ENCODE measurements around the gene E2F3. TPM values are rescaled to one million over a fixed set of nuclear protein-coding genes. Genes with fewer than 3 reads are reported as not detected.

E2F3 gene
- total RNA-seq (1 to 10 TPM in 4 of 6 donors, under 1 TPM in 2; 0.51 to 4.4 (median 1.2) TPM), polyA plus RNA-seq (1 to 10 TPM; 1.1 to 1.2 TPM)

DNA sequence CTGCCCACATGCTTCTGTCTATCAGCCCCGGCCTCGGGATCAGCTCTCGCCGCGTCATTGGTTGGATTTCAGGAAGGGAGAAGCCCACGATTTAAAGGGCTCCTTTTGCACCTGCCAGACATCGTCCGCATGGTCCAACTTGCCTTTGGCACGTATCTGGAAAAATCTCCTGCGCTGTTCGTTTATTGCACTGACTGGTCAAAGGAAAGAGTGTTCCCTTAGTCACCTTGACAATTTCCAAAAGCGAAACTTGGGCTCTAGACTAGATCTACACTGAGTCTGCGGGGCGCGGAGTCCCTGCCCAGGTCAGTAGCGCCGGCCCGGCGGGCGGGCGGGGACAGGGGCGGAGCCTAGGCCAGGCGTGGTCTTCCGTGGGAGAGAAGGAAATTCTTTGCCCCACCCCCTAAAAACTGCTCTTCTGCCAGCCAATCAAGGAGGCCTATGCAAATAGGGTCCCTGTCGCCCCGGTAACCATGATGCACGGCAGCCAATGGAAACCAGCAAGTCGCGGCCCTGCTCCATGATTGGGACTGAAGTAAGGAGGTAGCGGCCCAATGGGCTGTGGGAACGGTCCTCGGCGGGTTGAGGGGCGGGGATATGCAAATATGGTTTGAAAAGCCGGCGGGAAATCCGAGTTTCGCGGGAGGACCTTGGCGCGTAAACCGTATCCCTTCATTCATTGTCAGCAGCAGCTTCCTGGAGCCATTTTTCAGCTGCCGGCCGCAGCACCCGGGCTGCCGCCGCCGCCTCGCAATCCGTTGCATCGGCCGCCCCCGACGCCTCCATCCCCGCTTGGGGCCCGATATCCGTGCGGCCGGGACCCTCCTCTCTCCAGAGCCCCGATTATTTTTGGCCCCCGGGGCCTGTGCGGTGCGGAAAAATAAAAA is at the start of gene E2F3:
TSS of gene E2F3 (plus strand) at position 675 of the 887 bp plus-strand sequence. CDS start 354 bp downstream, outside the sequence.
- Histone ChIP-seq H3K9me3 (no peaks in the 10 kb centered on the region), H3K36me3 (no peaks in the 10 kb centered on the region), H3K27ac (peak within 1 kb of the TSS; percentile 30 to 89 (median 60)), H3K4me1 (peaks cover 0 to 4% (median 0%) of the 10 kb centered on the region in 3 donors), H3K4me3 (peak within 1 kb of the TSS; percentile 38 to 87 (median 55)), H3K27me3 (no peaks in the 10 kb centered on the region)
- intact Hi-C loops (cut with DNase I), result no loop called here
- ATAC-seq (peak; percentile 88 to 94 (median 93)), DNase-seq (peak; percentile 95 to 100 (median 100)), FAIRE-seq (peak; percentile 98)
- TF ChIP-seq, protein P1, sequence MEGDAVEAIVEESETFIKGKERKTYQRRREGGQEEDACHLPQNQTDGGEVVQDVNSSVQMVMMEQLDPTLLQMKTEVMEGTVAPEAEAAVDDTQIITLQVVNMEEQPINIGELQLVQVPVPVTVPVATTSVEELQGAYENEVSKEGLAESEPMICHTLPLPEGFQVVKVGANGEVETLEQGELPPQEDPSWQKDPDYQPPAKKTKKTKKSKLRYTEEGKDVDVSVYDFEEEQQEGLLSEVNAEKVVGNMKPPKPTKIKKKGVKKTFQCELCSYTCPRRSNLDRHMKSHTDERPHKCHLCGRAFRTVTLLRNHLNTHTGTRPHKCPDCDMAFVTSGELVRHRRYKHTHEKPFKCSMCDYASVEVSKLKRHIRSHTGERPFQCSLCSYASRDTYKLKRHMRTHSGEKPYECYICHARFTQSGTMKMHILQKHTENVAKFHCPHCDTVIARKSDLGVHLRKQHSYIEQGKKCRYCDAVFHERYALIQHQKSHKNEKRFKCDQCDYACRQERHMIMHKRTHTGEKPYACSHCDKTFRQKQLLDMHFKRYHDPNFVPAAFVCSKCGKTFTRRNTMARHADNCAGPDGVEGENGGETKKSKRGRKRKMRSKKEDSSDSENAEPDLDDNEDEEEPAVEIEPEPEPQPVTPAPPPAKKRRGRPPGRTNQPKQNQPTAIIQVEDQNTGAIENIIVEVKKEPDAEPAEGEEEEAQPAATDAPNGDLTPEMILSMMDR (IDR thresholded peaks at IDR 0.05), result no peak
- 0% methylated on average over 63 of the region's 63 CpGs for WGBS, 2 donors

DNA sequence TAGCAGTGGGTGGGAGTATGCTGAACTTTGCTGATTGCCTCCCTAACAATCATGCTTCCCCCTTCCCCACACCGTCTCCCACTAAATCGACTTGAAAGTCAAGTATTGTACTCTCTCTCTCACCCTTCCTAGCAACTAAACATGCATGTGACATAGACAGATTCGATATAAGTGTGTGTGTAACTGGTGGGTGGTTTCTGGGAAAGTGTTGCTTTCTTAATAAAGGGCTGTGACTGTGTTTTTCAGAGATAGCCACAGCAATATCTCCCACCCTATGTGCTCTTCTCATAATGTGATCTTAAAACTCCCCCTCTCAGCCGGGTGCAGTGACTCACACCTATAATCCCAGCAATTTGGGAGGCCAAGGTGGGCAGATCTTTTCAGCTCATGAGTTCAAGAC is 49.3 kb upstream of the E2F3 start:
- no peaks in the 10 kb centered on the region for H3K9me3 ChIP-seq
- H3K36me3 ChIP-seq, result no peaks in the 10 kb centered on the region
- TF ChIP-seq, protein P1 (IDR thresholded peaks at IDR 0.05), result no peak
- WGBS, 2 donors, result 56 to 68% methylated on average over 4 of the region's 4 CpGs
- no peak for ATAC-seq
- no peak overlapping the region for H3K4me3 ChIP-seq
- FAIRE-seq, result no peak
- no peak for DNase-seq
- no peaks in the 10 kb centered on the region for H3K4me1 ChIP-seq
- intact Hi-C loops (cut with DNase I), result no loop called here
- no peaks in the 10 kb centered on the region for H3K27me3 ChIP-seq
- no peak overlapping the region for H3K27ac ChIP-seq

DNA sequence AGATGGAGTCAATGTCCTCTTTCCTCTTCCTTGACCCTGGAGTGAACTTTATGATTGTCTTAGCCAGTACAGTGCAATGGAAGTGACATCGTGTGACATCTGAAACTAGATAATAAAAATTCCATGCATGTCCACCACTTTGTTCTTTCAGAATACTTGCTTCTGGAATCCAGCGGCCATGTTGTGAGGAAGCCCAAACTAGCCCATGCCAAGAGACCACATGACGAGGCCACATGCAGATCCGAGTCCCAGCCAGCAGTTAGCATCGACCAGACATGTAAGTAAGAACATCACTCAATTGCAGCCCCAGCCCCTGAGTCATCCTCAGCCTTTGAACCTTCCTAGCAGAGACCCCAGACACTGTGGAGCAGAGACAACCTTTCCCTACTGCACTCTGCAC is 48.5 kb upstream of the E2F3 start:
- WGBS, 2 donors, result 79 to 84% methylated on average over 5 of the region's 5 CpGs
- Histone ChIP-seq H3K4me1 (no peaks in the 10 kb centered on the region), H3K36me3 (no peaks in the 10 kb centered on the region), H3K9me3 (no peaks in the 10 kb centered on the region), H3K27me3 (no peaks in the 10 kb centered on the region), H3K4me3 (no peak overlapping the region), H3K27ac (no peak overlapping the region)
- TF ChIP-seq, protein P1 (IDR thresholded peaks at IDR 0.05), result no peak
- no peak for ATAC-seq
- FAIRE-seq, result no peak
- DNase-seq, result no peak
- intact Hi-C loops (cut with DNase I), result no loop called here

DNA sequence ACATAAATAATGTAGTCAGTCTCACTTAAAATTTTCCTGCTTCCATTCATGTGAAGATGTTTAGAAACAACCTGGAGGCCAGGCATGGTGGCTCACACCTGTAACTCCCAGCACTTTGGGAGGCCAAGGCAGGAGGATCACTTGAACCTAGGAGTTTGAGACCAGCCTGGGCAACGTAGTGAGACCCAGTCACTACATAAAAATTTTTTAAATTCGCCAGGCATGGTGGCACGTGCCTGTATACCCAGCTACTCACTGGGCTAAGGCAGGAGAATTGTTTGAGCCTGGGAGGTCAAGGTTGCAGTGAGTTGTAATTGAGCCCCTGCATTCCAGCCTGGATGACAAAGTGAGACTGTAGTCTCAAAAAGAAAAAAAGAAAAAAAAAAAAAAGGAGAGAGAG is 47.3 kb upstream of the E2F3 start:
- TF ChIP-seq, protein P1 (IDR thresholded peaks at IDR 0.05), result no peak
- Histone ChIP-seq H3K27ac (no peak overlapping the region), H3K36me3 (no peaks in the 10 kb centered on the region), H3K9me3 (no peaks in the 10 kb centered on the region), H3K27me3 (no peaks in the 10 kb centered on the region), H3K4me3 (no peak overlapping the region), H3K4me1 (no peaks in the 10 kb centered on the region)
- DNase-seq, result no peak
- no peak for ATAC-seq
- intact Hi-C loops (cut with DNase I), result no loop called here
- no peak for FAIRE-seq
- 55 to 77% methylated on average over 3 of the region's 3 CpGs for WGBS, 2 donors

Data from pancreas (tissue), 10 donors.